ELF-1 (cell line): ENCODE data around the gene QPRT.
"Not testable (repeated sequence)": the region's sequence is repeated elsewhere in the genome, so short reads cannot be mapped to it uniquely, and the experiment has no call there.

Source experiments
- DNase-seq: peaks from one replicate; pipeline ENCODE4 v3.0.0-alpha.2; 2016; ENCODE audit warnings: low read depth, low spot score

Gene QPRT

DNA sequence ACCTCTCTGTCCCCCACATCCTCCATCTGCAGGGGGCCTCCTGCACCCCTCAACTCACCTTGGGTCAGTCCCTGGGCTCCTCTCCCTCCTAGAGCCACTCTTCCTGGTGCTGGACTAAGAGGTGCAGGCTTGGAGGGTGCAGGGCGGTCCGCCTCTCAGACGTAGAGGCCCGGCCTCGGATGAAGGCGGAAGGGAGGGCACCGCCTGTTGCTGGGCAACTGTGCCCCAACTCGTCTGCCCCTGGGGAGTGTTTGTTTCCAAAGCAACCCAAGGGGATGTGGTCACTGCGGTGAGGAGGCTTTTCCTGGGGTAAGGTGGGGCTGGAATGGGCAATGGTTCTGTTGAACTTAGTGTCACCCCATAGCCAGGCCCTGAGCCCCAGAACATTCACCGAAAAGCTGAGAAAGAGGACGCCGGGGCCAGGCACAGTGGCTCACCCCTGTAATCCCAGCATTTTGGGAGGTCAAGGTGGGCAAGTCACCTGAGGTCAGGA, 66.9 kb downstream of the QPRT start, which contains the start of gene C16orf54:
Gene C16orf54, minus strand, starts transcription at position 138 of the 493 bp plus-strand sequence. CDS start 1,039 bp downstream, outside the sequence.
- DNase-seq: no peak

DNA sequence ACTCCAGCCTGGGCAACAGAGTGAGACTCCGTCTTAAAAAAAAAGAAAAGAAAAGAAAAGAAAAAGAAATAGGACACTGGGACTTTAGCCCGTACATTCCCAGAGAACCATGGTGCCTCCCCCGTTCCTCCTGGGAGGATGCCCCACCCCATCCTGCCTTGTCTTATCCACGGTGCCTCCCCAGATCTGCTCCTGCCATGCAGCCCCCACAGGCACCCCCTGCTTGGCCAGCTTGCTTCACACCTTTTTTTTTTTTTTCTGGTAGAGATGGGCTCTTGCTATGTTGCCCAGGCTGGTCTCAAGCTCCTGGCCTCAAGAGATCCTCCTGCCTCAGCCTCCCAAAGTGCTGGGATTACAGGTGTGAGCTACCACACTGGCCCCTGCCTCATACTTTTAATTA, 67.5 kb downstream of the QPRT start:
- DNase-seq: not testable (repeated sequence)
